Activated T-helper 17 cell treated with anti-CD3 and anti-CD28 coated beads, Interleukin-2, amount 50 U/mL, for 72 hours (primary cell): ENCODE measurements around the gene MAP6D1. TPM values are rescaled to one million over a fixed set of nuclear protein-coding genes. Genes with fewer than 3 reads are reported as not detected.

Source experiments
- ATAC-seq: fragments of 150-1000 bp; cut with Tn5 transposase; replicated peaks from 2 replicates; pipeline ENCODE4 v1.10.0; 2021; ENCODE audit warnings: mild to moderate bottlenecking, moderate library complexity
- H3K27ac Mint-ChIP-seq: one replicate; pipeline ENCODE4 v1.8.0; 2022; ENCODE audit warnings: mixed read lengths
- H3K27me3 Mint-ChIP-seq: one replicate; pipeline ENCODE4 v1.8.0; 2022; ENCODE audit warnings: mixed read lengths
- H3K36me3 Mint-ChIP-seq: one replicate; pipeline ENCODE4 v1.8.0; 2022; ENCODE audit warnings: low read depth, mild to moderate bottlenecking, mixed read lengths
- H3K4me1 Mint-ChIP-seq: one replicate; pipeline ENCODE4 v1.8.0; 2022; ENCODE audit warnings: mixed read lengths
- H3K4me3 Mint-ChIP-seq: one replicate; pipeline ENCODE4 v1.8.0; 2022; ENCODE audit warnings: mild to moderate bottlenecking, mixed read lengths
- H3K9me3 Mint-ChIP-seq: one replicate; pipeline ENCODE4 v1.8.0; 2022; ENCODE audit warnings: mixed read lengths
- total RNA-seq, 2 donors: library from RNA; stranded (reverse); gene quantifications; one replicate each; pipeline ENCODE4 v1.2.3, GENCODE V29; 2022

The MAP6D1 gene
- total RNA-seq, 2 donors from 2014 or later, result 1.4 to 2.0 TPM

GRCh38 chr3:183815951-183816475 is 9.4 kb downstream of the MAP6D1 start:
- H3K4me1 Mint-ChIP-seq, result peaks cover 5% of the 10 kb centered on the region
- H3K36me3 Mint-ChIP-seq, result peaks cover 46% of the 10 kb centered on the region
- peak overlapping the region; percentile 16 for H3K27ac Mint-ChIP-seq
- no peak overlapping the region for H3K4me3 Mint-ChIP-seq
- no peaks in the 10 kb centered on the region for H3K27me3 Mint-ChIP-seq
- peak; percentile 11 for ATAC-seq
- H3K9me3 Mint-ChIP-seq, result no peaks in the 10 kb centered on the region

GRCh38 chr3:183815563-183815940 is 9.8 kb downstream of the MAP6D1 start:
- H3K9me3 Mint-ChIP-seq, result no peaks in the 10 kb centered on the region
- H3K27me3 Mint-ChIP-seq, result no peaks in the 10 kb centered on the region
- peaks cover 5% of the 10 kb centered on the region for H3K4me1 Mint-ChIP-seq
- ATAC-seq, result peak; percentile 35
- H3K4me3 Mint-ChIP-seq, result no peak overlapping the region
- H3K27ac Mint-ChIP-seq, result peak overlapping the region; percentile 16
- peaks cover 51% of the 10 kb centered on the region for H3K36me3 Mint-ChIP-seq

- Mint-ChIP-seq H3K4me3 (no peak overlapping the region), H3K4me1 (peaks cover 10% of the 10 kb centered on the region), H3K27me3 (no peaks in the 10 kb centered on the region), H3K36me3 (peaks cover 59% of the 10 kb centered on the region), H3K27ac (peak overlapping the region; percentile 67), H3K9me3 (no peaks in the 10 kb centered on the region)
- ATAC-seq, result peak; percentile 8
These were observed 11.1 kb downstream of the MAP6D1 start for GRCh38 chr3:183814240-183814639.

- H3K36me3 Mint-ChIP-seq, result peaks cover 72% of the 10 kb centered on the region
- no peaks in the 10 kb centered on the region for H3K27me3 Mint-ChIP-seq
- H3K27ac Mint-ChIP-seq, result peak overlapping the region; percentile 28
- no peak overlapping the region for H3K4me3 Mint-ChIP-seq
- peaks cover 10% of the 10 kb centered on the region for H3K4me1 Mint-ChIP-seq
- H3K9me3 Mint-ChIP-seq, result no peaks in the 10 kb centered on the region
- ATAC-seq, result no peak
These were observed 12.5 kb downstream of the MAP6D1 start for GRCh38 chr3:183812761-183813445.

GRCh38 chr3:183811638-183812037 is 13.7 kb downstream of the MAP6D1 start:
- no peaks in the 10 kb centered on the region for H3K9me3 Mint-ChIP-seq
- ATAC-seq, result no peak
- H3K36me3 Mint-ChIP-seq, result peaks cover 79% of the 10 kb centered on the region
- H3K27me3 Mint-ChIP-seq, result no peaks in the 10 kb centered on the region
- H3K27ac Mint-ChIP-seq, result peak overlapping the region; percentile 75
- H3K4me1 Mint-ChIP-seq, result peaks cover 10% of the 10 kb centered on the region
- H3K4me3 Mint-ChIP-seq, result no peak overlapping the region

GRCh38 chr3:183810643-183811594 is 14.5 kb downstream of the MAP6D1 start:
- Mint-ChIP-seq H3K27ac (peak overlapping the region; percentile 75), H3K4me3 (no peak overlapping the region), H3K27me3 (no peaks in the 10 kb centered on the region), H3K36me3 (peaks cover 87% of the 10 kb centered on the region), H3K9me3 (no peaks in the 10 kb centered on the region), H3K4me1 (peaks cover 10% of the 10 kb centered on the region)
- no peak for ATAC-seq

- H3K9me3 Mint-ChIP-seq, result no peaks in the 10 kb centered on the region
- H3K4me1 Mint-ChIP-seq, result peaks cover 7% of the 10 kb centered on the region
- peaks cover 90% of the 10 kb centered on the region for H3K36me3 Mint-ChIP-seq
- no peaks in the 10 kb centered on the region for H3K27me3 Mint-ChIP-seq
- no peak for ATAC-seq
- H3K4me3 Mint-ChIP-seq, result no peak overlapping the region
- no peak overlapping the region for H3K27ac Mint-ChIP-seq
These were observed 16.1 kb downstream of the MAP6D1 start for GRCh38 chr3:183809270-183809669.

GRCh38 chr3:183808355-183808754 is 17.0 kb downstream of the MAP6D1 start:
- no peak for ATAC-seq
- no peaks in the 10 kb centered on the region for H3K27me3 Mint-ChIP-seq
- H3K9me3 Mint-ChIP-seq, result no peaks in the 10 kb centered on the region
- peaks cover 98% of the 10 kb centered on the region for H3K36me3 Mint-ChIP-seq
- H3K4me3 Mint-ChIP-seq, result no peak overlapping the region
- peak overlapping the region; percentile 28 for H3K27ac Mint-ChIP-seq
- H3K4me1 Mint-ChIP-seq, result peaks cover 4% of the 10 kb centered on the region

GRCh38 chr3:183807881-183808280 is 17.5 kb downstream of the MAP6D1 start:
- Mint-ChIP-seq H3K27ac (peak overlapping the region; percentile 28), H3K4me1 (peaks cover 4% of the 10 kb centered on the region), H3K36me3 (peaks cover 98% of the 10 kb centered on the region), H3K4me3 (no peak overlapping the region), H3K27me3 (no peaks in the 10 kb centered on the region), H3K9me3 (no peaks in the 10 kb centered on the region)
- ATAC-seq, result no peak

GRCh38 chr3:183807209-183807728 is 18.1 kb downstream of the MAP6D1 start:
- Mint-ChIP-seq H3K36me3 (peaks cover 98% of the 10 kb centered on the region), H3K27me3 (no peaks in the 10 kb centered on the region), H3K9me3 (no peaks in the 10 kb centered on the region), H3K4me3 (no peak overlapping the region), H3K4me1 (peaks cover 4% of the 10 kb centered on the region), H3K27ac (no peak overlapping the region)
- no peak for ATAC-seq

GRCh38 chr3:183802989-183803388 is 22.4 kb downstream of the MAP6D1 start:
- Mint-ChIP-seq H3K36me3 (peaks cover 98% of the 10 kb centered on the region), H3K9me3 (no peaks in the 10 kb centered on the region), H3K27me3 (no peaks in the 10 kb centered on the region), H3K4me3 (no peak overlapping the region), H3K4me1 (peaks cover 5% of the 10 kb centered on the region), H3K27ac (no peak overlapping the region)
- no peak for ATAC-seq

GRCh38 chr3:183801601-183802000 is 23.8 kb downstream of the MAP6D1 start:
- Mint-ChIP-seq H3K4me1 (peaks cover 5% of the 10 kb centered on the region), H3K36me3 (peaks cover 96% of the 10 kb centered on the region), H3K27ac (no peak overlapping the region), H3K27me3 (no peaks in the 10 kb centered on the region), H3K4me3 (no peak overlapping the region), H3K9me3 (no peaks in the 10 kb centered on the region)
- ATAC-seq, result no peak

- Mint-ChIP-seq H3K4me1 (peaks cover 5% of the 10 kb centered on the region), H3K27me3 (no peaks in the 10 kb centered on the region), H3K27ac (peak overlapping the region; percentile 24), H3K4me3 (no peak overlapping the region), H3K9me3 (no peaks in the 10 kb centered on the region), H3K36me3 (peaks cover 98% of the 10 kb centered on the region)
- no peak for ATAC-seq
These were observed 25.0 kb downstream of the MAP6D1 start for GRCh38 chr3:183800243-183800863.

- peaks cover 97% of the 10 kb centered on the region for H3K36me3 Mint-ChIP-seq
- H3K9me3 Mint-ChIP-seq, result no peaks in the 10 kb centered on the region
- H3K27me3 Mint-ChIP-seq, result no peaks in the 10 kb centered on the region
- H3K4me1 Mint-ChIP-seq, result peaks cover 5% of the 10 kb centered on the region
- H3K4me3 Mint-ChIP-seq, result no peak overlapping the region
- ATAC-seq, result no peak
- no peak overlapping the region for H3K27ac Mint-ChIP-seq
These were observed 25.9 kb downstream of the MAP6D1 start for GRCh38 chr3:183799461-183799860.
